PC-3 (cell line): ENCODE results near the gene TCP11. TPM values are rescaled to one million over a fixed set of nuclear protein-coding genes. Genes with fewer than 3 reads are reported as not detected.

Source experiments
- ATAC-seq: fragments of 200-7000 bp; cut with Tn5 transposase; 2 replicates; pipeline ENCODE4 v1.9.1; 2020; ENCODE audit warnings: mild to moderate bottlenecking, moderate library complexity
- BruUV-seq: library from RNA; stranded (reverse); fragments of 400-500 nt; replicated peaks from 2 replicates; lab custom pipeline; 2021; lab: Mats Ljungman, UMichigan
- CTCF ChIA-PET: fragments of 300-600 bp; sonication (Branson Sonifier 250); formaldehyde crosslinking; loops from one replicate; lab custom pipeline; 2022; ENCODE audit warnings: antibody characterized with exemption; lab: Charles Lee
- POLR2A ChIA-PET: fragments of 300-600 bp; sonication (Branson Sonifier 250); formaldehyde crosslinking; loops from one replicate; lab custom pipeline; 2022; ENCODE audit warnings: antibody characterized with exemption; ENCODE audit not compliant: unreplicated experiment; lab: Charles Lee
- DNase-seq: peaks from one replicate; pipeline ENCODE4 v3.0.0-alpha.2; 2015
- H2AFZ ChIP-seq: fragments of 300-600 bp; sonication (generic); 2 replicates; pipeline ENCODE4 v1.6.0; 2016; ENCODE audit warnings: antibody characterized with exemption, low read length
- H3F3A ChIP-seq: fragments of 300-600 bp; sonication (generic); one replicate; pipeline ENCODE4 v1.6.0; 2017; ENCODE audit warnings: antibody characterized with exemption, low read length, control low read depth, mild to moderate bottlenecking; ENCODE audit not compliant: unreplicated experiment
- H3K27ac ChIP-seq: fragments of 300-600 bp; sonication (generic); 2 replicates; pipeline ENCODE4 v1.5.1; 2016; ENCODE audit warnings: mild to moderate bottlenecking, low read length
- H3K27me3 ChIP-seq: fragments of 300-600 bp; sonication (generic); 2 replicates; pipeline ENCODE4 v1.6.1; 2016; ENCODE audit warnings: low read length, mixed read lengths
- H3K36me3 ChIP-seq: fragments of 300-600 bp; sonication (generic); 2 replicates; pipeline ENCODE4 v1.6.1; 2016; ENCODE audit warnings: low read depth, mixed run types, low read length, mixed read lengths
- H3K4me1 ChIP-seq: fragments of 300-600 bp; sonication (generic); 2 replicates; pipeline ENCODE4 v1.5.1; 2016; ENCODE audit warnings: low read length; ENCODE audit not compliant: insufficient read depth
- H3K4me2 ChIP-seq: fragments of 300-600 bp; sonication (generic); 2 replicates; pipeline ENCODE4 v1.6.0; 2016; ENCODE audit warnings: low read length
- H3K4me3 ChIP-seq: fragments of 300-600 bp; sonication (generic); 2 replicates; pipeline ENCODE4 v1.5.1; 2016; ENCODE audit warnings: mild to moderate bottlenecking, low read length, mixed read lengths
- H3K79me2 ChIP-seq: fragments of 300-600 bp; sonication (generic); 2 replicates; pipeline ENCODE4 v1.6.1; 2017; ENCODE audit warnings: low read length, mixed read lengths
- H3K9ac ChIP-seq: fragments of 300-600 bp; sonication (generic); 2 replicates; pipeline ENCODE4 v1.6.0; 2016; ENCODE audit warnings: mild to moderate bottlenecking, low read length
- H3K9me2 ChIP-seq: fragments of 300-600 bp; sonication (generic); replicated peaks from 2 replicates; pipeline ENCODE4 v1.6.1; 2016; ENCODE audit warnings: mixed run types, low read length, mixed read lengths
- H3K9me3 ChIP-seq: fragments of 300-600 bp; sonication (generic); 2 replicates; pipeline ENCODE4 v1.6.1; 2016; ENCODE audit warnings: low read length, mixed read lengths
- H4K20me1 ChIP-seq: fragments of 300-600 bp; sonication (generic); 2 replicates; pipeline ENCODE4 v1.6.1; 2016; ENCODE audit warnings: low read length, mixed read lengths
- CTCF ChIP-seq: fragments of 300-600 bp; sonication (generic); conservative IDR thresholded peaks from 2 replicates; pipeline ENCODE4 v1.5.1; 2017; ENCODE audit warnings: antibody characterized with exemption, low read depth, mild to moderate bottlenecking, low read length
- EZH2 ChIP-seq: fragments of 300-600 bp; sonication (generic); IDR thresholded peaks from one replicate; pipeline ENCODE4 v1.6.1; 2017; ENCODE audit warnings: antibody characterized with exemption, mild to moderate bottlenecking, low read length; ENCODE audit not compliant: unreplicated experiment
- EZH2phosphoT487 ChIP-seq: fragments of 300-600 bp; sonication (generic); IDR thresholded peaks from 2 replicates; pipeline ENCODE4 v1.6.1; 2018; ENCODE audit warnings: mild to moderate bottlenecking, antibody characterized with exemption, low read length, borderline replicate concordance
- intact Hi-C: fragments of 100-400 bp; cut with micrococcal nuclease; formaldehyde crosslinking; loops from 2 replicates; pipeline ENCODE4 v1.9.0; 2023
- total RNA-seq: library from RNA; depleted of rRNA; stranded (reverse); fragments of >200 nt; gene quantifications from 2 replicates; pipeline ENCODE4 v1.2.3, GENCODE V29; 2014

The TCP11 gene
- total RNA-seq, 1 experiment from 2014 or later: 1.3 TPM

DNA sequence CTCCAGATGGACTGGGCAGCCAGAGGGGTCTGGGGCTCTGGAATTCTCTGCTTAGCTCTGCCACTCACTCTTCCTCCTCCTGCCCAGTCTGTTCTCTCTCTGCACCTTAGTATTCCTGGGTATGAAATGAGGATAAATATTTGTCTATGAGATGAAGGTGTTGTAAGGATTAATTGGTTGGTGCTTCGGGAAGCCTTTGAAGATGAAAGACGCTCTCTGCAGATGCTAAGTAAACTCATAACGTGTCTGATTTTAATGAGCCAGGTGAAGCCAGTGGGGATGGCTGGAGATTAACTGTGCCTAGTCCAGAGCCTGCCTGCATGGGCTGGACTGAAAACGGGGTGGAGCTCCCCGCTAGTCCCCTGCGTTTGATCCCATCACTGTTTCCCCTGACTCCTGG, 23.1 kb upstream of the TCP11 start:
- no peak for TF ChIP-seq CTCF
- no peak for TF ChIP-seq EZH2
- no peak for TF ChIP-seq EZH2phosphoT487
- POLR2A ChIA-PET: no interaction called here
- CTCF ChIA-PET: no interaction called here
- Histone ChIP-seq H3K9me3 (no peaks in the 10 kb centered on the region), H3K27me3 (no peaks in the 10 kb centered on the region), H3K27ac (no peak overlapping the region), H3F3A (no peaks in the 10 kb centered on the region), H4K20me1 (no peaks in the 10 kb centered on the region), H3K4me2 (no peak overlapping the region), H2AFZ (no peak overlapping the region), H3K4me1 (peaks cover 26% of the 10 kb centered on the region), H3K9ac (no peak overlapping the region; the same call in 1 of the 2 replicates), H3K4me3 (no peak overlapping the region), H3K36me3 (no peaks in the 10 kb centered on the region), H3K9me2 (no peaks in the 10 kb centered on the region), H3K79me2 (no peaks in the 10 kb centered on the region)
- DNase-seq: no peak
- no peak for ATAC-seq
- no TSS peak for BruUV-seq
- intact Hi-C loops: no loop called here

DNA sequence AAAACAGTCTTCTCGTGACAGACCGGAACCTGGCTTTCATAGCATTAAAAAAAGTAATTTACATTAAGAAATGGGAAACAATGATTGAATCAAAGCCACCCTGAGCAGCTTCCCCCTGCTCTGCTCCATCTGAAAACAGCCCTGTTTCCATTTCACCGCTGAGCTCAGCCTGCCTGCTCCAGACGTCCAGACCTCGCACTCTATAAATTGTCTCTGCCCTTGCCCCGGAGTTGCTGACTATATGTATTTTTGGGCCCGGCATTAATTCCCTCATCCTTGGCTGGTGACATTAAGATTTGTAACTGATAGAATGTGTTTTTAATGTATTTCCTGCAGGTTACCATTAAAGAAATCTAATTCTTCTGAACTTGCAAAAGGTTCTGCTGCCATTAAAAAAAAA, 22.7 kb upstream of the TCP11 start:
- Histone ChIP-seq H3K9me3 (no peaks in the 10 kb centered on the region), H3K27me3 (no peaks in the 10 kb centered on the region), H3K9ac (no peak overlapping the region), H3K4me3 (no peak overlapping the region), H4K20me1 (no peaks in the 10 kb centered on the region), H2AFZ (no peak overlapping the region), H3K36me3 (no peaks in the 10 kb centered on the region), H3K9me2 (no peaks in the 10 kb centered on the region), H3K4me1 (peaks cover 26% of the 10 kb centered on the region), H3K4me2 (no peak overlapping the region), H3F3A (no peaks in the 10 kb centered on the region), H3K79me2 (no peaks in the 10 kb centered on the region), H3K27ac (no peak overlapping the region)
- DNase-seq (no peak), ATAC-seq (no peak)
- ChIA-PET POLR2A (no interaction called here), CTCF (no interaction called here)
- TF ChIP-seq EZH2 (no peak), CTCF (no peak), EZH2phosphoT487 (no peak)
- BruUV-seq: no TSS peak
- intact Hi-C loops: no loop called here

DNA sequence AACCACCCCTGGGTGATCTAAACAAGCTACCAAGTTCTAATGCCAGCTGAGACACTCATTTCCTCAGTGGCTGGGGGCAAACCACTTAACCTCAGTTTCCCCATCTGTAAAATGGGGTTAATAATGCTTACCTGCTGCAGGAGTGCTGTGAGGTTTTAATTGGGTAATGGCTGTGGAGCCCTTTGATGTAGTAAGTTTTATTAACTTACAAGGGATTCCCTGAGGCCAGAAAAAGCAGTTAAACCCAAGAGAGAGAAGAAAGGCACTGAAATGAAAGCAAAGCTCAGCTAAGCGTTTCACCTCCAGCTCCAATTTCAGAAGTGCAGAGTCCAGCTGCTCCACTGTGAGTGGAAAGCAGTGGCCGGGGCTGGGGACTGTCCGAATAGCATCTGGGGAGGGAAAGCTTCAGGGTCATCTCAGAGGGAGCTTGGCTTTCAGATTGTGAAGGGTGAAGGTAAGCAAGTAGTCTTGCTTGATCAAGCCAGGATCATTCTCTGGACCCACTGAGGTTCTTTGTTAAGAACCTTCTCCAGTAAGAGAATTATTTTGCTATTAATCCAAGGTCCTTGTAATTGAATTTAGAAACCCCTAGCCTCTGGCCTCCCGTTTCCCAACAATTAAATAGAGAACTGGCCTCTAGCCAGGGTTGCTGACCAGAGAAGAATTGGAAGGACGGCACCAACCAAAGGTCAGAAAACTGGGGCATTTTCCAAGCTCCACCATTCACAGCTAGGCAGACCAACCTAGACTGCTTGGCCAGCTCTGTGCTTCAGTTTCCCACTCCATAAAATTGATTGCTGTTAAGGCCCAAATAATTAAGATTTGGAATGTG, 20.9 kb upstream of the TCP11 start:
- TF ChIP-seq EZH2 (no peak), EZH2phosphoT487 (no peak), CTCF (no peak)
- Histone ChIP-seq H2AFZ (no peak overlapping the region), H3K9ac (no peak overlapping the region), H3K79me2 (no peaks in the 10 kb centered on the region), H3K9me2 (no peaks in the 10 kb centered on the region), H3K4me2 (no peak overlapping the region), H3K9me3 (no peaks in the 10 kb centered on the region), H4K20me1 (no peaks in the 10 kb centered on the region), H3K36me3 (no peaks in the 10 kb centered on the region), H3F3A (no peaks in the 10 kb centered on the region), H3K4me3 (no peak overlapping the region), H3K4me1 (peaks cover 24% of the 10 kb centered on the region), H3K27me3 (no peaks in the 10 kb centered on the region), H3K27ac (no peak overlapping the region)
- POLR2A ChIA-PET: no interaction called here
- intact Hi-C loops: no loop called here
- CTCF ChIA-PET: no interaction called here
- ATAC-seq (no peak), DNase-seq (no peak)
- no TSS peak for BruUV-seq
